ENCODE results near the gene LCE2A. TPM values are rescaled to one million over a fixed set of nuclear protein-coding genes. Genes with fewer than 3 reads are reported as not detected.
A peak's percentile ranks its signal among the peaks of the same experiment; 100 is the strongest.

LCE2A gene
- total and polyA plus RNA-seq, 9 of the 15 experiments (the other 6 are each of a cell fraction or from before 2014, with no cell fraction given): not detected

DNA sequence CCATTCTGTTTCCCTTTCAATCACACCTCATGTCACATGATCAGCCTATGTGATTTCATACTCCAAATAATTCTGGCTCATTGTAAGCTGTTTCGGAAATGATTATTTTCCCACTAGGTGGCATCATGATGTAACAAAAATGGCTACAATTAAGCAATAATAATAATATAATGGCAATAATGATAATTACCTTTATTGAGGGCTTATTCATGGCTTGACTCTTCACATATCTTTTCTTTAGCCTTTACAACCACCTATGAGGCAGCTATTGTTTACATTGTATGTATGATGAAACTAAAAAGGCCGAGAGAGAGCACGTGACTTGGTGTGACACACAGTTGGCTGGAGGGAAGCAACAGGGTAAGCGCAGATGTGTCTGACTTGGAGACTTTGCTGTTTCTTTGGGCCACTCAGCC lies 47.2 kb downstream of the LCE2A start:
- BruUV-seq (replicated peaks): no TSS peak
- 4% methylated on average over 4 of the region's 4 CpGs for WGBS (ENCODE audit: insufficient coverage, low coverage, missing lambda C conversion rate)
- Histone ChIP-seq H2AFZ (ENCODE audit: low read depth, low read length) (peak overlapping the region; percentile 59), H4K20me1 (replicated peaks; ENCODE audit: control insufficient read depth, insufficient read depth, low read length) (no peaks in the 10 kb centered on the region), H3K27ac (ENCODE audit: extremely low read depth, low read depth, low read length) (no peak overlapping the region), H3K4me3 (no peak overlapping the region), H3K79me2 (ENCODE audit: control insufficient read depth, insufficient read depth, low read length) (no peaks in the 10 kb centered on the region), H3K4me2 (ENCODE audit: insufficient read depth, low read length) (peak overlapping the region; percentile 29; the same call in 1 of the 2 replicates), H3K36me3 (ENCODE audit: control insufficient read depth, insufficient read depth, low read length) (no peaks in the 10 kb centered on the region), H3K27me3 (ENCODE audit: control insufficient read depth in 2 of 2, insufficient read depth in 2 of 2, low read length in 2 of 2) (no peaks in the 10 kb centered on the region), H3K9ac (ENCODE audit: insufficient read depth in 1 of 2, low read depth in 2 of 2, low read length in 2 of 2) (no peak overlapping the region), H3K9me1 (ENCODE audit: control insufficient read depth, insufficient read depth, low read length) (no peaks in the 10 kb centered on the region), H3K4me1 (replicated peaks in 1 of 2; ENCODE audit: control insufficient read depth in 2 of 2, insufficient read depth in 2 of 2, low read length in 2 of 2) (no peaks in the 10 kb centered on the region), H3K9me3 (replicated peaks; ENCODE audit: control insufficient read depth, insufficient read depth, low read depth, low read length) (no peaks in the 10 kb centered on the region)
- ChIA-PET CTCF (ENCODE audit: low intra/inter-chr PET ratio) (no interaction called here), POLR2A (no interaction called here)
- intact Hi-C loops (cut with micrococcal nuclease) (loop anchor here (10.0 kb wide), 1 partner anchor 90 kb away; no protein-coding TSS in a partner anchor), in situ Hi-C loops (cut with MboI) (no loop called here)
- DNase-seq (ENCODE audit: extremely low read depth in 1 of 4, low spot score in 3 of 4) (peak in 1 of 4 experiments; percentile 8), FAIRE-seq (no peak), ATAC-seq (peak; percentile 67)
- TF ChIP-seq ZBTB7A (IDR thresholded peaks at IDR 0.05; ENCODE audit: borderline replicate concordance, control insufficient read depth, low read depth, low read length) (no peak), SP2 (IDR thresholded peaks at IDR 0.05; ENCODE audit: extremely low read depth, low read depth, low read length, poor library complexity, severe bottlenecking) (no peak), RAD51 (IDR thresholded peaks at IDR 0.05; ENCODE audit: borderline replicate concordance, low read depth) (peak; percentile 85), GTF2E2 (tag; IDR thresholded peaks at IDR 0.05) (no peak), STAG1 (CRISPR knock-in tag; IDR thresholded peaks at IDR 0.05; ENCODE audit: borderline replicate concordance) (no peak), GATAD2B (IDR thresholded peaks at IDR 0.05; ENCODE audit: borderline replicate concordance) (no peak), DACH1 (IDR thresholded peaks at IDR 0.05; ENCODE audit: partially characterized antibody) (peak; percentile 51), TAF1 (IDR thresholded peaks at IDR 0.05; ENCODE audit: control insufficient read depth, extremely low read depth, insufficient read depth, low read length, severe bottlenecking) (no peak), CBX1 (IDR thresholded peaks at IDR 0.05; ENCODE audit: low read depth) (no peak), ZNF584 (CRISPR knock-in tag; IDR thresholded peaks at IDR 0.05; ENCODE audit: low read depth) (no peak), LEF1 (IDR thresholded peaks at IDR 0.05) (no peak), ZC3H11A (IDR thresholded peaks at IDR 0.05; ENCODE audit: low read depth, low read length) (no peak)
- TF ChIP-seq, protein P1, sequence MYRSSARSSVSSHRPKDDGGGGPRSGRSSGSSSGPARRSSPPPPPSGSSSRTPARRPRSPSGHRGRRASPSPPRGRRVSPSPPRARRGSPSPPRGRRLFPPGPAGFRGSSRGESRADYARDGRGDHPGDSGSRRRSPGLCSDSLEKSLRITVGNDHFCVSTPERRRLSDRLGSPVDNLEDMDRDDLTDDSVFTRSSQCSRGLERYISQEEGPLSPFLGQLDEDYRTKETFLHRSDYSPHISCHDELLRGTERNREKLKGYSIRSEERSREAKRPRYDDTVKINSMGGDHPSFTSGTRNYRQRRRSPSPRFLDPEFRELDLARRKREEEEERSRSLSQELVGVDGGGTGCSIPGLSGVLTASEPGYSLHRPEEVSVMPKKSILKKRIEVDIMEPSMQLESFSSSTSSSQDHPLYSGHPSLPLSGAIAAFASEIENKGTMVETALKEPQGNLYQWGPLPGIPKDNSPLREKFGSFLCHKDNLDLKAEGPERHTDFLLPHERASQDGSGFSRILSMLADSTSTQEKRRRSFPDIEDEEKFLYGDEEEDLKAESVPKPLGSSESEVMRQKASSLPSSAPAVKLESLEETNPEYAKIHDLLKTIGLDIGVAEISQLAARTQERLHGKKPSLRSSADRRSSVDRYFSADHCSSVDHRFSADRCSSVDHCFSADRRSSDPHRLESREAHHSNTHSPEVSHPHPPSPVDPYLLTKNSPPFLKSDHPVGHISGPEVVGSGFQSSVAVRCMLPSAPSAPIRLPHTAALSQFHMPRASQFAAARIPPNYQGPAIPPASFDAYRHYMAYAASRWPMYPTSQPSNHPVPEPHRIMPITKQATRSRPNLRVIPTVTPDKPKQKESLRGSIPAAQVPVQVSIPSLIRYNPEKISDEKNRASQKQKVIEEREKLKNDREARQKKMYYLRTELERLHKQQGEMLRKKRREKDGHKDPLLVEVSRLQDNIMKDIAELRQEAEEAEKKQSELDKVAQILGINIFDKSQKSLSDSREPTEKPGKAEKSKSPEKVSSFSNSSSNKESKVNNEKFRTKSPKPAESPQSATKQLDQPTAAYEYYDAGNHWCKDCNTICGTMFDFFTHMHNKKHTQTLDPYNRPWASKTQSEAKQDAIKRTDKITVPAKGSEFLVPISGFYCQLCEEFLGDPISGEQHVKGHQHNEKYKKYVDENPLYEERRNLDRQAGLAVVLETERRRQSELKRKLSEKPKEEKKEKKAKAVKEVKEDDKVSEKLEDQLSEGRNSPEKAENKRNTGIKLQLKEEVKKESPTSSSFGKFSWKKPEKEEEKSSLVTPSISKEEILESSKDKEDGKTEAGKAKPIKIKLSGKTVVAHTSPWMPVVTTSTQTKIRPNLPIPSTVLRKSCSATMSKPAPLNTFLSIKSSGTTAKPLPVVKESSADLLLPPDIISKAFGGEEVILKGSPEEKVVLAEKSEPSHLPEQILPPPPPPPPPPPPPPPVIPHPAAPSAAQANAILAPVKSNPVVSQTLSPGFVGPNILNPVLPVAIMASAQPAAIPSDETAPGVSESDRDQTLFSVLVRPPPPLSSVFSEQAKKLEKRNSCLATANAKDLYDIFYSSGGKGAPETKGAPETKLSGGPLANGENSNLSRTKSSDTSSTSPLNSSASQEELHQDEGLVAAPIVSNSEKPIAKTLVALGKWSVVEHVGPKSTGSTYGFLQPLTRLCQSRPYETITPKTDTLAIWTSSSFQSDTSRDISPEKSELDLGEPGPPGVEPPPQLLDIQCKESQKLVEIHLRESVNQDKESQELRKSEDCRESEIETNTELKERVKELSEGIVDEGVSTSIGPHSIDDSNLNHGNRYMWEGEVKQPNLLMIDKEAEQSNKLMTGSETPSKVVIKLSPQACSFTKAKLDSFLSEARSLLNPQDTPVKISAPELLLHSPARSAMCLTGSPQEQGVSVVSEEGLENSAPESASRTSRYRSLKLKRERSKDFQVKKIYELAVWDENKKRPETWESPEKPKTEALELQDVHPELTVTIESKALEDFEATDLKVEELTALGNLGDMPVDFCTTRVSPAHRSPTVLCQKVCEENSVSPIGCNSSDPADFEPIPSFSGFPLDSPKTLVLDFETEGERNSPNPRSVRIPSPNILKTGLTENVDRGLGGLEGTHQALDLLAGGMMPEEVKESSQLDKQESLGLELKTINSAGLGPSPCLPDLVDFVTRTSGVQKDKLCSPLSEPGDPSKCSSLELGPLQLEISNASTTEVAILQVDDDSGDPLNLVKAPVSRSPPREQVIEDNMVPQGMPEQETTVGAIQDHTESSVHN (IDR thresholded peaks at IDR 0.05; ENCODE audit: borderline replicate concordance in 1 of 2, low read depth in 1 of 2): no peak

Data from K562 (cell line).